Caki2 (cell line): ENCODE measurements around the gene CFAP57. TPM values are rescaled to one million over a fixed set of nuclear protein-coding genes. Genes with fewer than 3 reads are reported as not detected.

Experiments
- DNase-seq: peaks from one replicate; pipeline ENCODE4 v3.0.0-alpha.2; 2015; ENCODE audit warnings: low read depth
- in situ Hi-C: cut with HindIII; loops from 2 replicates; pipeline ENCODE4 v1.10.0; 2016; ENCODE audit warnings: low sequenced_read_pairs, low pct_unique_long_range_greater_than_20kb, mixed read lengths
- total RNA-seq: library from RNA; depleted of rRNA; stranded (reverse); fragments of >200 nt; shearing (Covaris generic); gene quantifications from 2 replicates; pipeline ENCODE4 v1.2.3, GENCODE V29; 2014; ENCODE audit warnings: low replicate concordance

CFAP57 gene
- total RNA-seq, 1 experiment from 2014 or later, result 2.1 TPM

DNA sequence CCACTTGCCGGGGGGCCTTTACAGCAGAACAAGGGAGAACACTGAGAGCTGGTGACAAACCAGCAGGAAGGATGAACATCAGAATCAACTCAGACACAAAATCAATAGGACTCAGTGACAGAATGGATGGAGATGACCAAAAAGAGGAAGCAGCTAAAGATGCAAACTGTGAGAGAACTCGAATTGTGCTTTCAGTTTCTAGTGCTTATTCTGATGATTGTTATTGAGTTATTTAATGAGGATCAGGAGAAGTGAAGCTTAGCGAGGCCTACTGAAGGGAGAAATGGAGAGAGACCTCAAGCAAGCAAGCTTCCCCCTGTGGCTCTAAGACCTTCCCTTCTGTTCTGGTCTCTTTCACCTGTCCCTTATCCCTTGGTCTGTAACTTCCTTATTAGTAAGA lies 67.4 kb downstream of the CFAP57 start:
- in situ Hi-C loops, result no loop called here
- DNase-seq, result no peak

DNA sequence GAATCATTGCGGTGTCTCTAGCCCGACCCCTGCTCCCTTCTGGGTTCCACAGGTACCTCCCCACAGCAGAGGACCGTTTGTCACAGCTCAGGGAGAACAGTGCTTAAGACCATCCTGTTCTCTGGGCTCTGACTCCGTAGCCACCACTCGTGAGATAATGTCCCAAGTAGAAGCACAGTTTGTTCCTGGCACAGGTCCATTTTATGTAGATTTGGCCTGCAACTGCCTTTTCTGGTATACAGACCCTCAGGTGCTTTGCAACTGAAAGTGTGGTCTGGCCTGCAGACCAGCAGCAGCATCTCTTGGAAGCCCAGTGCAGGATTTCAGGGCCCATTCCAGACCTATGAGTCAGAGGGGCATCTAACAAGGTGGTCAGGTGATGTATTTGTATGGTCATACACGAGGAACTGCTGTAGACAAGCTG lies 69.3 kb downstream of the CFAP57 start:
- DNase-seq, result peak; percentile 22
- in situ Hi-C loops, result no loop called here

DNA sequence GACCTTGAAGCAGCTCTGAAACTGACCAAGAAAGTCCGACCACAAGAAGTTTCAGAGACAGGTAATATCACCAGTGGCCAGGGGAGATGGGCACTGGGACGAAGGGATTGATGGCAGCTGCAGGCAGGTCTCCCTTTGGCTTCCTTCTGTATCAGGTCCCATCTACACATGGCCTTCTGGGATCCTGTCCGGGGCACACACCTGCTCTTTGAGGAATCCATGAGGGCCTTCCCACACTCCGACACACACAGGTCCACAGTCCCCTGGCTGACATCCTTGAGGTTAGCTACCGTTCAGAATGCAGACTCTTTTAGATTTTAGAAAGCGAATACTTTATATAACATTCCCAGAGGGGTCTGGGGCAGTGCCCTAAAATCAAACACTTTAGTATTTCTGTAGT lies 71.2 kb downstream of the CFAP57 start:
- no peak for DNase-seq
- in situ Hi-C loops, result no loop called here

DNA sequence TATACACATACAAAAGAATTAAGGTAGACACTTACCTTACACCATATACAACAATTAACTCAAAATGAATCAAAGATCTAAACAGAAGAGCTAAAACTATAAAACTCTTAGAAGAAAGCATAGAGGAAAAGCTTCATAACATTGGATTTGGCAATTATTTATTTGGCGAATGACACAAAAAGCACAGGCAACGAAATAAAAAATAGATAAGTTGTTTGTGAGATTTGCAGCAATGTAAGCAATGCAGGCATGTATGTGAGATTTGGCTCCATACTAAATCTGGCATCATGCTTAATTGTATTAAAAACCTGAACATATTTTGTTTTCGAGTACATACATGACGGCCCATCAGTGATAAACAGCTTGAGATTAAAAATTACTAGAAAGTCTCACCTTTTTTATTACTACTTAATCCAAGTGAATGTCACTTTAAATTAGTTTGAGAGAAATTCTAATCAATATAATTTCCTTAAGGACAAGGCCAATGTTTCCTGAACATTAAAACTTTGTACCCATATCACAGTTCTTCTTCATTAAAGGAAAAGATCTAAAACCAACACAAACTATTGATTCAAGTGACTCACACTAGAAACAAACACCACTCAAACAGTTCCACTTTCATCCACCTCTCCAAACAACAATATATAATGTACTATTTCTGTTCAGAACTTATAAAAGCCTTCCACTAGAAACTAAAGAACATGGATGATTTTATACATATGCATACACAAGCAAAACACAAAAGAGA lies 74.5 kb downstream of the CFAP57 start:
- in situ Hi-C loops, result no loop called here
- no peak for DNase-seq

DNA sequence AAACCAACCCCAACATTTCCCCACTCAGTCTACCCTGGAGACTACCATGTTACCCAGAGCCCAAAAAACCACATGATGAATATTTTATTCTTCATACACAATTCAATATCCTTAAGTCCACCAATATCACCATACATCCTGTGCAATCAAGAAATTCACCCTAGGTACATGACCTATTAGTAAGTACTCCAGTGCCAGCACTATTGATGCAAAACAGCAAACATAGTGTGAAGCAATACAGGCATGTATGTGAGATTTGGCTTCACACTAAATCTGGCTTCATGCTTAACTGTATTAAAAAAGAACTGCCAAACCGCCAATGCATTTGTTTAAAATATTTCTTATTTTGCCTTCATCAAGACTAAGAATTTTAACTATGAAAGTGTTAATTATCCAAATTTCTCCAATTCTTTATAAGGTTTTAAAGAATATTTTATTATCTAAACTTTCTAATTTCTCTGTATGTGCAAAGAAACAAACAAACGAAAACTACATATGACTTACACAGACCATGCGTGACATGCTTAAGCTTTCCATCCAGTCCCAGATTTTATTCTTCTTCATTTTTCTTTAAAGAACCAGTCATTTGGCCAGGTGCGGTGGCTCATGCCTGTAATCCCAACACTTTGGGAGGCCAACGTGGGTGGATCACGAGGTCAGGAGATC lies 75.3 kb downstream of the CFAP57 start:
- in situ Hi-C loops, result no loop called here
- DNase-seq, result no peak

DNA sequence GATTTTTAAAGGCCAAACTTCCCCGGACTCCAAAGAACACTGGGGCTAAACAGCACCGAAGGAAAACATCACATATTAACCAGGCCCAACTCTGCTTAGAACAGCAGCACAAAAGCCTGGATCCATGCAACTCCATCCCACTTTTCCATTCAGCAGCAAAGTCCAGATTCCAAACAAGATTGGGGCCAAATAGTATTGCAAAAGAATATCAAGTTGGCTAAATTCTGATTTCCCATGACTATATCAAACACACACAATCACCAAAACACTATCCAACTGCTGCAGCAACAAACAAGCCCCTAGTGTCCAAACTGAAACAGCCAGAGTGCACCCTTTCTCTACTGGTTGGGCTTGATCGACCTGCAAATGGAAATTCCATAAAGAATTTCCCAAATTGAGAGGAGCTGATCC lies 78.2 kb downstream of the CFAP57 start:
- in situ Hi-C loops, result no loop called here
- DNase-seq, result no peak

DNA sequence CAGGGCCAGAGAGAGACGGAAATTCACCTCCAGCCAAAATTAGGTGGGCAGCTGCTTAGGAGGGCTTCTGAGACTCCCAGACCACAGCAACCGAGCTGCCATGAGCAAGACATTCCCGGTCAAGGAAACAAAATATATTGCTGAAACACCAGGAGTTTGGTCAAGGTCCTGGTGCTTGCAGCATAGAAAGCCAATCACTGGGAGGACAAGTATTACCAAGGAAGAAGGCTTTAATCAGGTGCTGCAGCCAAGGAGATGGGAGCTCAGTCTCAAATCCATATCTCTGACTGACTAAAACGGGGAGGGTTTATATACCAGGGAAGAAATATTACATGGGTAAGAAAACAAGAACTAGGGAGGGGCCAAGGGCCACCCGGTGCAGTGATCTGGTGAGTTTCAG lies 78.9 kb downstream of the CFAP57 start:
- no peak for DNase-seq
- in situ Hi-C loops, result no loop called here

DNA sequence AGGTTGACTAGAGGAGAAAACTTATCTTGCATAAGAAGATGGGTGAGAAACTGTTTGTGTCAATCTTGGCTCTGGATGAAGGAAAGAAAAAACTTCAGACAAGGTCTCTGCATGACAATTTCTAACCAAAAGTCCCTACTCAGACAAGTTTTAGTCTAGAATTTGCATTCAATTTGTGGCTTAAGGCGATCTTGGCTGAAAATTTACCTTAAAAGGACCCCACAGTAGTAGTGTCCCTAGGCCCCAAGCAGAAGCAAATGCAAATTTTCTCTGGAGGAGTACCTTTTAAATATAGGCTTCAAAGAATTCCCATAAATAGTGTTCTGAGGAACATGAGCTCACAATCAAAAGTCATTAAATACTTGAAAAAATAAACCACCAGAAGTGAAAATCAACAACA lies 80.1 kb downstream of the CFAP57 start:
- DNase-seq, result no peak
- in situ Hi-C loops, result no loop called here

DNA sequence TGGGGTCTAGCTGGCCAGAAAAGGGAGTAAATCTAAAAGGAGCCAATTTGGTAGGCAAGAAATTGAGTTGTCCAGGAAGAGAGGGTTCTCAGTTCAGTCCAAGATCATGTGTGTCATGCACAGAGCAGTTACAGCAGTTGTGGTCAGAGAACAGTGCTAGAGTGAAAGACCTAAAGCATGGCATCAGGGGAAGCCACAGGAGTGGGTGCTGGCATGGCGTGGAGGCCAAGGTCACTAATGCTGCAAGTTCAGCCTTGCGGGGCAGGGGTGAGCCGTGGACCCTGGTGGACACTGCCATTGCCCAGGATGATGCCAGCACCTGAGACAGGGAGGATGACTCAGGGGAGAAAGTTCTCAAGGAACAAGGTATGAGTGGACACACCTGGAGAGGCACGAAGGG lies 81.0 kb downstream of the CFAP57 start:
- in situ Hi-C loops, result no loop called here
- no peak for DNase-seq

DNA sequence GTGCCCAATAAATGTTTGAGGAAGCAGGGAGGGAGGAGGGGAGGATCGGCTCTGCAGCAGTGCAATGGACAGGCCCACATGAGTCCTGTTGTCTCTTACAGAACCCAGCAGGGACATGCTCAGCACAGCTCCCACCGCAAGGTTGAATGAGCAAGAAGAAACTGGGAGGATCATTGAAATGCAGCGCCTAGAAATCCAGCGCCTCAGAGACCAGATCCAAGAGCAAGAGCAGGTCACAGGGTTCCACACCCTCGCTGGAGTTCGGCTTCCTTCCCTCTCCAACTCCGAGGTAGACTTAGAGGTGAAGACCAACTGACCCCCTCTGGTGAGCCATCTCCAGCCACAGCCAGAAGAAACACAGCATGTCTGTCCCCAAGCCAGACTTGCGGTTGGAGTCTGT lies 81.7 kb downstream of the CFAP57 start:
- DNase-seq, result no peak
- in situ Hi-C loops, result no loop called here

DNA sequence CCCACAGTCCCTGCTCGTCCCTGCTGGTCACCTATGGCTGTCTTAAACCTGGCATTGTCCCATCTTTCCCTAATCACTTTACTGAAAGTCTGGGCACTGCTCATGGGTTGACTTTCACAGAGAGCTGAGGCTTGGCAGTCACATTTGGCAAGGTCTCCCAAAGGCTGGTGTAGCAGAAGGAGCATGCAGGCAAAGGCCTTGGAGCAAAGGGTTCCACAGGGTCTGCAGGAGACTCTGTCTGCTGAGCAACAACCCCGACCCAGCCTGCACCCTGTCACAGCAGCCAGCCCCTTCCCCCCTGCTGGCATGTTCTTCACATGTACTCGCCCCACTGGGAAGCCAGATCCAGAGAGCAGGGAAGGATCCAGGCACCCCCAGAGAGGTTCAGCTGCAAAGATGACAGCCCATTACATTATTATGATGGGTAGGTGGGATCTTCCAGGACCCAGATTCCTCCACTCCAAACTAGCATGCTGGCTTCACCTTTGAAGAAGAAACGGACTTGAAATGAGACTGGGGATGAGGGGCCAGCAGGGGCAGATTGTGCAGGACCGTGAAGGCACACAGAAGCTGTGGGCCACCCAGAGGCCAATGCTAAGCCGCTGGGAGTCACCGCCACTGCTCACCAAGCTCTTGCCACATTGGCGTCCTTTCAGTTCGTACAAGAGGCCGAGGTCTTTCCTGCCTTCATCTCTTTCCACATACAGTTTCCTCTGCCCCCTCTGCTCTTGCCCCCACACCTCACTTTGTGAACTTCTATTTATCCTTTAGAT lies 83.5 kb downstream of the CFAP57 start:
- DNase-seq, result no peak
- in situ Hi-C loops, result no loop called here

DNA sequence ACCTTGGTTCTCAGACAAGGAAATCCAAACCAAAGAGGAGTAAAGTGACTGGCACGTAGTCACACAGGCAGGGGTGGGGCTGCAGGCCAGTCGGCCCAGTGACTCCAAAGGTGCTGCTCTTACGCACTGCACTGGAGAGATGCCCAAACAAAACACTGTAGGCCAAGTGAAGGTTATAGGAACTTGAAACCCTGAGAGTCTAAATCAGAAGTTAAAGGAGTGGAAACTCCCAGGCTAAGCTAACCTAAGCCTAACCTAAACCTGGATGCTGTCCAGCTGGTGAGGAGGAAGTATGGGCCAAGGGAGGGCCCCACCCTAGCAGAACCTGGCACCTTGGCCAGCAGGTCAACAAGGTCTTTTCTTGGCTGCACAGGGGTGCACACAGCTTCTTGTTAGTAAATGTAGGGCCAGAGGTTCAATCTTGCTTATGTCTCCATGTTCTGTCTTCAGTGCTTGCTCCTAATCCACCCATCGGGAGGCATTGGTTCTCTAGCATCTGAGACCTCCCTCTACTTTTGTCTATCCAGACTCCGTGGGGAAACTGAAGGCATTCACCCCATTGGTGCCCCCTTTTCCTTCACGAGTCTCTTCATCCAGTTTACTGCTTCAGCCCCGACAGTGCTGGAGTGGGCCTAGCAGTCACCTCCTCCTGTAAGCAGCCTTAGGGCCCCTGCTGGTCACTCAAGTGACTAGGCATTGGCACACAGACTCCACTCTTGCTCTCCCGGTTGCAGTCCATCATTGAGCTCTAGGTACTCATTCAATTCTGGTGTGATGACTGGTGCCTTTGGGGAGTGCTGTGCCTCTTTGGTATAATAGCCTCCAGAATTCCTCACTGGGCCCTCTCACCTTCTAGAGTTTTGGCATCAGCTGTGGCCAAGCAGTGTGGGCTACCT lies 84.8 kb downstream of the CFAP57 start:
- in situ Hi-C loops, result no loop called here
- DNase-seq, result no peak

DNA sequence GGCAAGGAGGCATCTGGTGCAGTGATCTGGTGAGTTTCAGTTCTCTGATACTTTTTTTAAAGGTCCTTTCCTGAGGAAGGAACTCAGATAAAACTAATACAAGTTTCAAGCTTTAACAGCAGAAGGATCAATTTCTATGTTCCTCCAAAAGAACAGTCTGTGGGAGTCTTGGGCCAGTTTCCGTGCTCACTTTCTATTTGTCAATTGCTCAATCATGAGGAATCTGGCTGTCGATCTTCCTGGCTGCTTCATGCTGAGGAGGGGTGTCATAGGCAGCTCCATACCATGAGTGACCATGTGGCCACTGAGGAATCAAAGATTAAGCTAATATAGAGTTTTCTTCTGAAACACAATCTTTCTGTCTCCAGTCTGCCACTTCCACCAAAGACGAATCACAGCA lies 86.2 kb downstream of the CFAP57 start:
- in situ Hi-C loops, result no loop called here

DNA sequence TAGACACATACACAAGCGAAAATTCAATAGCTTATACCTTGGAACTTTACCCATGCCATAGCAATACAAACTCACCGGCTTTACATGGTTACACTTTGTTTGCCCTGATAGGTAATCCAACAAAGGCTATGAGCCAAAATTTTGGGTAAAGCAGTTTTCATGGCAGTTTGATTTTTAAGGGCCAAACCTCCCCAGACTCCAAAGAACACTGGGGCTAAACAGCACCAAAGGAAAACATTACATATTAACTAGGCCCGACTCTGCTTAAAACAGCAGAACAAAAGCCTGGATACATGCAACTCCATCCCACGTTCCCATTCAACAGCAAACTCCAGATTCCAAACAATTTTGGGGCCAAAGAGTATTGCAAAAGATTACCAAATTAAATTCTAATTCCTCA lies 93.3 kb downstream of the CFAP57 start:
- in situ Hi-C loops, result no loop called here
- no peak for DNase-seq

More for the DNA sequence above, 86.2 kb downstream of the CFAP57 start:
- no peak for DNase-seq

DNA sequence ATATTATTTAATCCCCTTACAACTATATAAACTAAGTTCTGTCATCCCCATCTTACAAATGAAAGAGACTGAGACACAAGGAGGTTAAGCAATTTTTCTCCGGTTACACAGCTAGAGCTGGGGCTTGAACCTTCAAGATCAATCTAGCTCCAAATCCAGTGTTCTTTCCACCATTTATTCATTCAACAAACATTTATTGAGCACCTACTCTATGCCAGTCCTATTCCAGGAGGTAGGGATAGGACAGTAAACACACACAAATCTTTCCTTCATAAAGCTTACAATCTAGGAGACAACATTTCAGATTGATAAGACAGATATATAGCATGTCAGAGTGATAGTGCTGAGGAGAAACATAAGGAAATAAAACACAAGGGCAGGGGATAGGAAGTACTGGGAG lies 94.8 kb downstream of the CFAP57 start:
- DNase-seq, result no peak
- in situ Hi-C loops, result no loop called here

DNA sequence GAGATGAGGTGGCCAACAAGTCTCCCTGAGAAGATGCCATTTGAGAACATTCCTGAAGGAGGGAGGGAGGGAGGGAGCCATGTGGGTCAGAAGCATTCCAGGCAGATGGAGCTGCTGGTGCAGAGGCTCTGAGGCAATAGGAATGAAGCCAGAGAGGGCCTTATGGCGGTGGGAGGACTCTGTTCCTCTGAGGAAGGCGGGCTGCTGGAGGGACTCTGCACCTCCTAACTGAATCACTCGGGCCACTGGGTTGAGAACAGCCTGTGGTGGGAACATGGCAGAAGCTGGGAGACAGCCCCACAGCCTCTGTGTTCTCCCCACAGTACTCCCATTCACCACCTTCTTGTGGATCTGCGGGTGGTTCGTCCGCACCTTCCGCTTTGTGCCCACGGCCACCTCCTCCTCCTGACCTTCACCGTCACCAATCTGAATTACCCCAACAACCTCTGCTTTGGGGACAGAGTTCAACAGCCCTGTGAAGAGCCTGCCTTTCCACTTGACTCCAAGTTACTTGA lies 95.2 kb downstream of the CFAP57 start:
- in situ Hi-C loops, result no loop called here
- DNase-seq, result no peak

DNA sequence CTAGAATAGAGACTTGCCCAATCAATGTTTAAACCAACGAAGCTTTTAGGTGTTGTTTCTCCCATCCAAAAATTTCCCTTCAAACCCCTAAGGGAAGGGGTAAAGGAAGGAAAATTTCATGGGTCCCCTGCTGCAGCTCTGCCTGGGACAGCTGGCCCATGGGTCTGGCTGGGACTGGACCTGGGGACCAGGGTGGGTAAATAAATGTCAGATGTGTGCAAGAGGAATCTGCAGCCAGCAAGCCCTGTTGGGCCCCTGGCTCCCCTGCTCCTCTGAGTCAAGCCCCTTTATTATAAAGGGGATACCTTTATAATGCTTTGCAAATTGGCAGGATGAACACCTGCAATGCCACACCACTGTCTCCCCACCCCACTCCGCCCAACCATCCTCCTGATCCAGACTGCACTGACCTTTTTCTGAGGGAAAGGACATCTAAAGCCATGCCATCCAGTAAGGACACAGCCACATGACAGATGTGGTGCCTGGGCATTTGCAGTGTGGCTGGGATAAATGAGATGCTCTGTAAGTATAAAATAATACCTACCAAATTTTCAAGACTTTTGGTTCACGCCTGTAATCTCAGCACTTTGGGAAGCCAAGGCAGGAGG lies 95.8 kb downstream of the CFAP57 start:
- in situ Hi-C loops, result no loop called here
- no peak for DNase-seq
